Thyroid gland (tissue), 4 donors: ENCODE results near the gene TTC21A. TPM values are rescaled to one million over a fixed set of nuclear protein-coding genes. Genes with fewer than 3 reads are reported as not detected.
A peak's percentile ranks its signal among the peaks of the same experiment; 100 is the strongest.
"Not testable (repeated sequence)": the region's sequence is repeated elsewhere in the genome, so short reads cannot be mapped to it uniquely, and the experiment has no call there.

Experiments used
- DNase-seq, 2 donors: peaks; one replicate each; pipeline ENCODE4 v3.0.0-alpha.2; 2019
- H3K27ac ChIP-seq, 3 donors: fragments of 200-600 bp; sonication (generic); 1 replicate in 2 of 3; 2 replicates in 1 of 3; pipeline ENCODE4 v1.5.1; 2016 to 2019; ENCODE audit warnings: mild to moderate bottlenecking in 1 of 3, moderate library complexity in 1 of 3
- H3K27me3 ChIP-seq: fragments of 200-600 bp; sonication (generic); one replicate; pipeline ENCODE4 v1.5.1; 2019
- H3K36me3 ChIP-seq, 2 donors: fragments of 200-600 bp; sonication (generic); one replicate each; pipeline ENCODE4 v1.5.1; 2016 to 2019
- H3K4me1 ChIP-seq, 2 donors: fragments of 200-600 bp; sonication (generic); one replicate each; pipeline ENCODE4 v1.5.1; 2017 to 2019
- H3K4me3 ChIP-seq, 3 donors: fragments of 200-600 bp; sonication (generic); replicated peaks in 1 of 3; 1 replicate in 2 of 3; 2 replicates in 1 of 3; pipeline ENCODE4 v1.5.1; 2016; ENCODE audit warnings: mild to moderate bottlenecking in 1 of 3
- H3K9me3 ChIP-seq: fragments of 200-600 bp; sonication (generic); one replicate; pipeline ENCODE4 v1.5.1; 2017
- POLR2A ChIP-seq, 2 donors: fragments of 450-650 bp; IDR thresholded peaks; one replicate each; pipeline ENCODE4 v1.6.1; 2017; ENCODE audit warnings: antibody characterized with exemption in 2 of 2, mild to moderate bottlenecking in 2 of 2, moderate library complexity in 1 of 2
- WGBS, 2 donors: methylation state at CpG; one replicate each; pipeline ENCODE4 v1.1.5; 2017; 5-methylcytosine and 5-hydroxymethylcytosine counted together
- intact Hi-C: fragments of 100-400 bp; cut with DNase I; formaldehyde crosslinking; loops from one replicate; pipeline ENCODE4 v1.15.1; 2023
- total RNA-seq, 4 donors: library from RNA; depleted of rRNA; stranded (reverse); fragments of >200 nt; gene quantifications; one replicate each; pipeline ENCODE4 v1.2.3, GENCODE V29; 2016
- TF ChIP-seq, protein P1 (sequence below), 6 experiments: fragments of 200-600 bp in 3 of 6; fragments of 450-650 bp in 3 of 6; sonication (generic) in 3 of 6; IDR thresholded peaks; one replicate each; pipeline ENCODE4 v1.5.1; 2016 to 2019; ENCODE audit warnings: antibody characterized with exemption in 6 of 6, mild to moderate bottlenecking in 2 of 6, inconsistent platforms in 1 of 6, moderate library complexity in 1 of 6

Gene TTC21A, protein sequence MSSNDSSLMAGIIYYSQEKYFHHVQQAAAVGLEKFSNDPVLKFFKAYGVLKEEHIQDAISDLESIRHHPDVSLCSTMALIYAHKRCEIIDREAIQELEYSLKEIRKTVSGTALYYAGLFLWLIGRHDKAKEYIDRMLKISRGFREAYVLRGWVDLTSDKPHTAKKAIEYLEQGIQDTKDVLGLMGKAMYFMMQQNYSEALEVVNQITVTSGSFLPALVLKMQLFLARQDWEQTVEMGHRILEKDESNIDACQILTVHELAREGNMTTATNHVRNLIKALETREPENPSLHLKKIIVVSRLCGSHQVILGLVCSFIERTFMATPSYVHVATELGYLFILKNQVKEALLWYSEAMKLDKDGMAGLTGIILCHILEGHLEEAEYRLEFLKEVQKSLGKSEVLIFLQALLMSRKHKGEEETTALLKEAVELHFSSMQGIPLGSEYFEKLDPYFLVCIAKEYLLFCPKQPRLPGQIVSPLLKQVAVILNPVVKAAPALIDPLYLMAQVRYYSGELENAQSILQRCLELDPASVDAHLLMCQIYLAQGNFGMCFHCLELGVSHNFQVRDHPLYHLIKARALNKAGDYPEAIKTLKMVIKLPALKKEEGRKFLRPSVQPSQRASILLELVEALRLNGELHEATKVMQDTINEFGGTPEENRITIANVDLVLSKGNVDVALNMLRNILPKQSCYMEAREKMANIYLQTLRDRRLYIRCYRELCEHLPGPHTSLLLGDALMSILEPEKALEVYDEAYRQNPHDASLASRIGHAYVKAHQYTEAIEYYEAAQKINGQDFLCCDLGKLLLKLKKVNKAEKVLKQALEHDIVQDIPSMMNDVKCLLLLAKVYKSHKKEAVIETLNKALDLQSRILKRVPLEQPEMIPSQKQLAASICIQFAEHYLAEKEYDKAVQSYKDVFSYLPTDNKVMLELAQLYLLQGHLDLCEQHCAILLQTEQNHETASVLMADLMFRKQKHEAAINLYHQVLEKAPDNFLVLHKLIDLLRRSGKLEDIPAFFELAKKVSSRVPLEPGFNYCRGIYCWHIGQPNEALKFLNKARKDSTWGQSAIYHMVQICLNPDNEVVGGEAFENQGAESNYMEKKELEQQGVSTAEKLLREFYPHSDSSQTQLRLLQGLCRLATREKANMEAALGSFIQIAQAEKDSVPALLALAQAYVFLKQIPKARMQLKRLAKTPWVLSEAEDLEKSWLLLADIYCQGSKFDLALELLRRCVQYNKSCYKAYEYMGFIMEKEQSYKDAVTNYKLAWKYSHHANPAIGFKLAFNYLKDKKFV (N-terminal part only)
- 10 to 100 TPM in 3 of 4 donors, 1 to 10 TPM in 1; 8.9 to 17.8 (median 11.7) TPM for total RNA-seq

- H3K4me1 ChIP-seq = peaks cover 35 to 42% of the 10 kb centered on the region in 2 donors
- peak within 1 kb of the TSS; percentile 49 to 88 (median 82) for H3K4me3 ChIP-seq
- no peaks in the 10 kb centered on the region for H3K9me3 ChIP-seq
- peak within 1 kb of the TSS; percentile 64 to 91 (median 74) for H3K27ac ChIP-seq
- TF ChIP-seq, protein P1, sequence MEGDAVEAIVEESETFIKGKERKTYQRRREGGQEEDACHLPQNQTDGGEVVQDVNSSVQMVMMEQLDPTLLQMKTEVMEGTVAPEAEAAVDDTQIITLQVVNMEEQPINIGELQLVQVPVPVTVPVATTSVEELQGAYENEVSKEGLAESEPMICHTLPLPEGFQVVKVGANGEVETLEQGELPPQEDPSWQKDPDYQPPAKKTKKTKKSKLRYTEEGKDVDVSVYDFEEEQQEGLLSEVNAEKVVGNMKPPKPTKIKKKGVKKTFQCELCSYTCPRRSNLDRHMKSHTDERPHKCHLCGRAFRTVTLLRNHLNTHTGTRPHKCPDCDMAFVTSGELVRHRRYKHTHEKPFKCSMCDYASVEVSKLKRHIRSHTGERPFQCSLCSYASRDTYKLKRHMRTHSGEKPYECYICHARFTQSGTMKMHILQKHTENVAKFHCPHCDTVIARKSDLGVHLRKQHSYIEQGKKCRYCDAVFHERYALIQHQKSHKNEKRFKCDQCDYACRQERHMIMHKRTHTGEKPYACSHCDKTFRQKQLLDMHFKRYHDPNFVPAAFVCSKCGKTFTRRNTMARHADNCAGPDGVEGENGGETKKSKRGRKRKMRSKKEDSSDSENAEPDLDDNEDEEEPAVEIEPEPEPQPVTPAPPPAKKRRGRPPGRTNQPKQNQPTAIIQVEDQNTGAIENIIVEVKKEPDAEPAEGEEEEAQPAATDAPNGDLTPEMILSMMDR (IDR thresholded peaks at IDR 0.05) = peak in 1 of 6 experiments; percentile 9
- TF ChIP-seq POLR2A (IDR thresholded peaks at IDR 0.05) = peak in 1 of 2 donors; percentile 88
- DNase-seq = peak; percentile 91
- intact Hi-C loops = no loop called here
- WGBS, 2 donors = 0% methylated on average over 23 to 34 of the region's 74 CpGs
- H3K27me3 ChIP-seq = no peaks in the 10 kb centered on the region
- no peaks in the 10 kb centered on the region for H3K36me3 ChIP-seq
These were observed at the start of gene TTC21A, which contains the start of gene GORASP1 for GRCh38 chr3:39107388-39108199. Gene TTC21A (plus strand): TSS chr3:39107680. CDS start chr3:39107838, 158 bp downstream. Gene GORASP1 (minus strand): TSS chr3:39107627. CDS start chr3:39107541, 86 bp downstream.

- H3K9me3 ChIP-seq, H3K27me3 ChIP-seq, intact Hi-C loops, H3K4me3 ChIP-seq, DNase-seq, H3K27ac ChIP-seq, H3K36me3 ChIP-seq: not testable (repeated sequence)
- H3K4me1 ChIP-seq = peaks cover 60 to 67% of the 10 kb centered on the region in 2 donors
- 98 to 99% methylated on average over 2 of the region's 2 CpGs for WGBS, 2 donors
These were observed 46.3 kb upstream of the TTC21A start for GRCh38 chr3:39061228-39061627.

- no peak overlapping the region for H3K27ac ChIP-seq
- no peaks in the 10 kb centered on the region for H3K36me3 ChIP-seq
- H3K4me3 ChIP-seq = no peak overlapping the region
- TF ChIP-seq POLR2A (IDR thresholded peaks at IDR 0.05) = no peak
- TF ChIP-seq, protein P1 (IDR thresholded peaks at IDR 0.05) = no peak
- intact Hi-C loops = no loop called here
- WGBS, 2 donors = 71% methylated on average over 1 of the region's 1 CpG
- DNase-seq = no peak
- no peaks in the 10 kb centered on the region for H3K9me3 ChIP-seq
- no peaks in the 10 kb centered on the region for H3K27me3 ChIP-seq
- H3K4me1 ChIP-seq = peaks cover 60 to 68% of the 10 kb centered on the region in 2 donors
These were observed 45.3 kb upstream of the TTC21A start for GRCh38 chr3:39062180-39062579.

DNA sequence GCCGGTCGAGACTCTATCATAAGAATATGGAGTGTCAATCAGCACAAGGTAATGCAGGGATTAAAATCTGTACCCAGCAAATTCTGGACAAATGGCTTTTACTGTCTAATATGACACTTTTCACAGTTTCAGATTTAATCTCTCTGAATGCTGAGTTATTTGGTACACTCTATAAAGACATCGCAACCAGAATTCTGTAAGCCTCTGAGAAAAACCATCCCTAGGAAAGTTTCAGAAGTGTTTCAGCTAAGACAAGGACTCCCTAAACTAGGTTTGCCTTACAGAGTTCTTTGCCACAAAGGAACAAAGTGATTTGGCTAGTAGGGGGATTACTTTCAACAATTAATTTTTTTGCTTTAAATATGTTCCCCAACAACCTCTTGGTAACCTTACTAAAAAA is 44.3 kb upstream of the TTC21A start:
- intact Hi-C loops = no loop called here
- Histone ChIP-seq H3K27ac (no peak overlapping the region), H3K36me3 (no peaks in the 10 kb centered on the region), H3K9me3 (no peaks in the 10 kb centered on the region), H3K4me1 (peaks cover 66 to 74% of the 10 kb centered on the region in 2 donors), H3K4me3 (no peak overlapping the region), H3K27me3 (no peaks in the 10 kb centered on the region)
- WGBS, 2 donors = 95% methylated on average over 3 of the region's 3 CpGs
- DNase-seq = no peak
- no peak for TF ChIP-seq POLR2A (IDR thresholded peaks at IDR 0.05)

DNA sequence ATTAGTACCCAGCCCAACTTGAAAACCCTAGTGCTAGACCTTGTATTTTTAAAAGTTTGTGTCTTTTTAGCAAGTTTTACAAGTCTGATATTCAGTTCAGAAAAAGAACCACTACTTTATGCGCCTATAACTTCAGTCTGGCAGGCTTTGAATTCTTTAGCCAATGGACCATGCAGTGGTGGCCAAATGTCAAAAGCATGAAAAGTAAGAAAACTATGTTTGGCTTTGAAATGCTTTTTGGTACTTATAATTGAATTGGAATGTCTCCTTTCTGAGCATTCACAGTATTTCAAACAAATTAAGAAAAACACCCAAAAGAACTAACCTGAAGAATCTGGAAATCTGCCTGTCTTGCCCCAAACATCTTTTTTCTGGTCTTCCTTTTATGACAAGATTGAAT is 42.8 kb upstream of the TTC21A start:
- WGBS, 2 donors = 43 to 58% methylated on average over 1 of the region's 1 CpG
- H3K4me3 ChIP-seq = no peak overlapping the region
- DNase-seq = peak; percentile 42 to 62
- TF ChIP-seq, protein P1 (IDR thresholded peaks at IDR 0.05) = no peak
- TF ChIP-seq POLR2A (IDR thresholded peaks at IDR 0.05) = no peak
- peaks cover 54 to 61% of the 10 kb centered on the region in 2 donors for H3K4me1 ChIP-seq
- intact Hi-C loops = no loop called here
- peaks cover 5% of the 10 kb centered on the region in 2 donors for H3K36me3 ChIP-seq
- H3K27ac ChIP-seq = peak overlapping the region; percentile 48 to 84 (median 77)
- no peaks in the 10 kb centered on the region for H3K27me3 ChIP-seq
- H3K9me3 ChIP-seq = no peaks in the 10 kb centered on the region
